Stimulated activated CD4-positive, alpha-beta T cell treated with anti-CD3 and anti-CD28 coated beads, Interleukin-1b, Interleukin-23, amount 100 ng/mL, for 48 hours (primary cell): ENCODE results near the gene FAM120A.
"Not testable (repeated sequence)": the region's sequence is repeated elsewhere in the genome, so short reads cannot be mapped to it uniquely, and the experiment has no call there.

ENCODE experiments used
- DNase-seq: peaks from one replicate; pipeline ENCODE4 v3.0.0-alpha.2; 2020

Gene FAM120A

GRCh38 chr9:93512170-93512812, 60.8 kb downstream of the FAM120A start:
- DNase-seq = not testable (repeated sequence)

GRCh38 chr9:93513606-93514005, 62.1 kb downstream of the FAM120A start:
- no peak for DNase-seq

- DNase-seq = no peak
Measured at GRCh38 chr9:93517331-93517730, 65.8 kb downstream of the FAM120A start.

- DNase-seq = no peak
Measured at GRCh38 chr9:93520523-93520922, 69.0 kb downstream of the FAM120A start.

GRCh38 chr9:93522736-93523135, 71.3 kb downstream of the FAM120A start:
- DNase-seq = no peak

GRCh38 chr9:93523518-93524144, 72.1 kb downstream of the FAM120A start:
- DNase-seq = no peak

- DNase-seq = no peak
Measured at GRCh38 chr9:93525476-93525875, 74.0 kb downstream of the FAM120A start.

- no peak for DNase-seq
Measured at GRCh38 chr9:93531374-93531773, 79.9 kb downstream of the FAM120A start.

GRCh38 chr9:93532141-93532540, 80.7 kb downstream of the FAM120A start:
- no peak for DNase-seq

- no peak for DNase-seq
Measured at GRCh38 chr9:93533863-93534262, 82.4 kb downstream of the FAM120A start.

GRCh38 chr9:93536167-93536566, 84.7 kb downstream of the FAM120A start:
- DNase-seq = no peak

- no peak for DNase-seq
Measured at GRCh38 chr9:93536874-93537273, 85.4 kb downstream of the FAM120A start.

- no peak for DNase-seq
Measured at GRCh38 chr9:93540305-93540704, 88.8 kb downstream of the FAM120A start.

- no peak for DNase-seq
Measured at GRCh38 chr9:93541005-93541404, 89.5 kb downstream of the FAM120A start.

- no peak for DNase-seq
Measured at GRCh38 chr9:93541581-93542349, 90.3 kb downstream of the FAM120A start.

- no peak for DNase-seq
Measured at GRCh38 chr9:93543117-93543516, 91.6 kb downstream of the FAM120A start.

GRCh38 chr9:93546356-93546755, 94.9 kb downstream of the FAM120A start:
- no peak for DNase-seq

GRCh38 chr9:93549611-93550010, 98.1 kb downstream of the FAM120A start:
- no peak for DNase-seq

GRCh38 chr9:93552923-93553322, 101.4 kb downstream of the FAM120A start:
- DNase-seq = no peak

GRCh38 chr9:93555370-93555769, 103.9 kb downstream of the FAM120A start:
- DNase-seq = no peak

- no peak for DNase-seq
Measured at GRCh38 chr9:93557366-93558137, 106.1 kb downstream of the FAM120A start.

- DNase-seq = no peak
Measured at GRCh38 chr9:93558503-93558902, 107.0 kb downstream of the FAM120A start.

GRCh38 chr9:93560991-93561390, 109.5 kb downstream of the FAM120A start:
- no peak for DNase-seq
